IgD-negative memory B cell (primary cell): ENCODE results near the gene IFNL1. TPM values are rescaled to one million over a fixed set of nuclear protein-coding genes. Genes with fewer than 3 reads are reported as not detected.
A peak's percentile ranks its signal among the peaks of the same experiment; 100 is the strongest.

Experiments used
- H3K27ac Mint-ChIP-seq, 3 donors: one replicate each; pipeline ENCODE4 v1.8.0; 2020 to 2022; ENCODE audit warnings: mild to moderate bottlenecking in 3 of 3, mixed read lengths in 3 of 3, moderate library complexity in 1 of 3
- H3K27me3 Mint-ChIP-seq: one replicate; pipeline ENCODE4 v1.8.0; 2021; ENCODE audit warnings: mixed read lengths
- H3K36me3 Mint-ChIP-seq: one replicate; pipeline ENCODE4 v1.8.0; 2020; ENCODE audit warnings: mild to moderate bottlenecking, mixed read lengths
- H3K4me1 Mint-ChIP-seq, 3 donors: one replicate each; pipeline ENCODE4 v1.8.0; 2020 to 2022; ENCODE audit warnings: mixed read lengths in 3 of 3, mild to moderate bottlenecking in 1 of 3
- H3K4me3 Mint-ChIP-seq, 4 donors: one replicate each; pipeline ENCODE4 v1.8.0; 2020 to 2022; ENCODE audit warnings: mild to moderate bottlenecking in 4 of 4, mixed read lengths in 4 of 4, moderate library complexity in 3 of 4
- H3K9me3 Mint-ChIP-seq, 3 donors: one replicate each; pipeline ENCODE4 v1.8.0; 2020 to 2021; ENCODE audit warnings: mixed read lengths in 3 of 3, mild to moderate bottlenecking in 1 of 3
- polyA plus RNA-seq: library from polyadenylated mRNA; unstranded; fragments of 300-500 nt; fragmentation: Illumina TruSeq; gene quantifications from one replicate; pipeline ENCODE4 v1.2.3, GENCODE V29; 2021

The IFNL1 gene
- not detected for polyA plus RNA-seq

GRCh38 chr19:39296055-39296645 is at the start of gene IFNL1:
TSS of gene IFNL1 (plus strand) at chr19:39296407. CDS start at chr19:39296422, 15 bp downstream.
- H3K27ac Mint-ChIP-seq, result no peak within 1 kb of the TSS
- peaks cover 13% of the 10 kb centered on the region for H3K27me3 Mint-ChIP-seq
- peaks cover 0 to 8% (median 0%) of the 10 kb centered on the region in 3 donors for H3K9me3 Mint-ChIP-seq
- H3K4me1 Mint-ChIP-seq, result no peaks in the 10 kb centered on the region
- peaks cover 6% of the 10 kb centered on the region for H3K36me3 Mint-ChIP-seq
- H3K4me3 Mint-ChIP-seq, result no peak within 1 kb of the TSS

- peak overlapping the region in 3 of 4 donors; percentile 58 to 84 (median 84) for H3K4me3 Mint-ChIP-seq
- H3K27ac Mint-ChIP-seq, result no peak overlapping the region
- H3K27me3 Mint-ChIP-seq, result peaks cover 9% of the 10 kb centered on the region
- peaks cover 0 to 5% (median 0%) of the 10 kb centered on the region in 3 donors for H3K4me1 Mint-ChIP-seq
- no peaks in the 10 kb centered on the region for H3K36me3 Mint-ChIP-seq
- H3K9me3 Mint-ChIP-seq, result no peaks in the 10 kb centered on the region
These were observed 49.1 kb upstream of the IFNL1 start for GRCh38 chr19:39246951-39247669.

- Mint-ChIP-seq H3K9me3 (no peaks in the 10 kb centered on the region), H3K4me1 (peaks cover 0 to 12% (median 5%) of the 10 kb centered on the region in 3 donors), H3K27me3 (peaks cover 9% of the 10 kb centered on the region), H3K27ac (no peak overlapping the region), H3K36me3 (no peaks in the 10 kb centered on the region), H3K4me3 (no peak overlapping the region)
These were observed 48.2 kb upstream of the IFNL1 start for GRCh38 chr19:39247701-39248664.

DNA sequence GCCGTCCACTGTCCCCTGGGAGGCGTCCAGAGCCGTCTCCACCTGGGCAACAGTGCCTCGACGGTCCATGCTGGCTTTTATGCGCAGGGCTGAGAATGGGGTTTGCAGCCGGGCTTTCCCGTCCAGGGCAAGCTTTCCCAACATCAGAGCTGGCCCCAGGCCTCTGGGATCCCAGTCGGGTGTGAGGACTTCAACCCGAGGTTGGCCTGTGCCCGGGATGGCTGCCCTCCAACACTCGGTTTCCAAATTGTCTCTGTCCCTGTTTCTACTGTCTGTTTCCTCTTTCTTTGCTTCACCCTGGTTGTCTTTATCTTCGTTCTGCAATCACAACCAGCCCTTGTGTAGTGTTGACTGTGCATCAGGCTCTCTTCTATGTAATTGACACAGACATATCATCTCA is 47.4 kb upstream of the IFNL1 start, which contains the start of gene IFNL4:
IFNL4 (minus strand) TSS at position 51 of the 400 bp plus-strand sequence.
- H3K4me3 Mint-ChIP-seq, result peak within 1 kb of the TSS in 1 of 4 donors; percentile 51
- peaks cover 0 to 12% (median 5%) of the 10 kb centered on the region in 3 donors for H3K4me1 Mint-ChIP-seq
- H3K27me3 Mint-ChIP-seq, result peaks cover 6% of the 10 kb centered on the region
- no peaks in the 10 kb centered on the region for H3K9me3 Mint-ChIP-seq
- H3K27ac Mint-ChIP-seq, result no peak within 1 kb of the TSS
- H3K36me3 Mint-ChIP-seq, result no peaks in the 10 kb centered on the region

GRCh38 chr19:39251081-39251480 is 45.1 kb upstream of the IFNL1 start:
- Mint-ChIP-seq H3K36me3 (no peaks in the 10 kb centered on the region), H3K4me1 (peaks cover 0 to 12% (median 5%) of the 10 kb centered on the region in 3 donors), H3K4me3 (no peak overlapping the region), H3K9me3 (no peaks in the 10 kb centered on the region), H3K27me3 (peaks cover 6% of the 10 kb centered on the region), H3K27ac (no peak overlapping the region)

GRCh38 chr19:39251846-39252245 is 44.4 kb upstream of the IFNL1 start:
- H3K9me3 Mint-ChIP-seq, result no peaks in the 10 kb centered on the region
- peak overlapping the region in 1 of 3 donors; percentile 24 for H3K27ac Mint-ChIP-seq
- H3K4me1 Mint-ChIP-seq, result peaks cover 0 to 11% (median 5%) of the 10 kb centered on the region in 3 donors
- H3K4me3 Mint-ChIP-seq, result no peak overlapping the region
- no peaks in the 10 kb centered on the region for H3K36me3 Mint-ChIP-seq
- H3K27me3 Mint-ChIP-seq, result peaks cover 6% of the 10 kb centered on the region

GRCh38 chr19:39252458-39252857 is 43.7 kb upstream of the IFNL1 start:
- H3K4me3 Mint-ChIP-seq, result no peak overlapping the region
- H3K27ac Mint-ChIP-seq, result no peak overlapping the region
- no peaks in the 10 kb centered on the region for H3K36me3 Mint-ChIP-seq
- no peaks in the 10 kb centered on the region for H3K9me3 Mint-ChIP-seq
- H3K4me1 Mint-ChIP-seq, result peaks cover 0 to 10% (median 5%) of the 10 kb centered on the region in 3 donors
- H3K27me3 Mint-ChIP-seq, result peaks cover 5% of the 10 kb centered on the region

GRCh38 chr19:39253374-39254149 is 42.6 kb upstream of the IFNL1 start:
- peaks cover 0 to 10% (median 5%) of the 10 kb centered on the region in 3 donors for H3K4me1 Mint-ChIP-seq
- no peaks in the 10 kb centered on the region for H3K9me3 Mint-ChIP-seq
- no peak overlapping the region for H3K4me3 Mint-ChIP-seq
- H3K36me3 Mint-ChIP-seq, result no peaks in the 10 kb centered on the region
- H3K27ac Mint-ChIP-seq, result no peak overlapping the region
- peaks cover 5% of the 10 kb centered on the region for H3K27me3 Mint-ChIP-seq

DNA sequence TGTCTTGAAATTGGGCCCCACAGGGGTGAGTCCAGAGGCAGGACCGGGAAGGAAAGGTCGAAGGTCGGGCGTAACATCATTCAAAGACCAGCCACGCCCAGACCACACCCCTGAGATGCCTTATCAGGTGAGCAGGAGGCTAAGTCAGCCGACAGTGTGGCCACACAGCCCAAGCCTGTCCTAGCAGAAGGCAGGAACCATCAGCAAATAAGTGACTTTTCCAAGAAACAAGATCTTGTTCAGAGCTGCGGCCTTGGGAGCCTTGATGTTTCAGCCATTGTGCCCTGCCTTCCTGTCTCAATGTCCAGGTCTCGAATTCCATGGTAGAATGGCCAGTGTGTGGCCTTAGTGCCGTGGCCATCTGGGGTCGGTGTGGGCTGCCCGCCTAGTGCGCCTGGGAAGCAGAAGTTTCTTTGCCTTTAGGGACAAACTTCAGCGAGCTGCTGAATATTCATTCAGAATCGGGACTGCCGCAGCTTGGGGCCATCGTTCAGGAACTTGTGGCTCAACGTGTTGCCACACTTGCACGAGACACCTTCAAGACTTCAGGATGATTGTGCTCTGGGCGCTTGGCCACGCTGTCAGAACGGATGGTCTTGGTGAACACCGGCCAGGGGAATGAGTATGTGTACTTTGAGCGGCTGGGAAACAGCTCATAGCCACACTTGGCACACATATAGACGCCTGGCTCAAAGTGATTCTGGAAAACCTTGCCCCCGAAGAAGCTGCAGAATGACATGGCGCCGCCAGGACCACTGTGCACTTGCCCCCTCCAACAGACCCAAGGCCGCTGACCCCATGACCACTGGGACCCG is 41.5 kb upstream of the IFNL1 start:
- Mint-ChIP-seq H3K36me3 (no peaks in the 10 kb centered on the region), H3K27me3 (peaks cover 3% of the 10 kb centered on the region), H3K4me1 (peaks cover 0 to 10% (median 5%) of the 10 kb centered on the region in 3 donors), H3K9me3 (no peaks in the 10 kb centered on the region), H3K27ac (no peak overlapping the region), H3K4me3 (no peak overlapping the region)

- Mint-ChIP-seq H3K36me3 (no peaks in the 10 kb centered on the region), H3K4me1 (peaks cover 0 to 7% (median 5%) of the 10 kb centered on the region in 3 donors), H3K27me3 (peaks cover 10% of the 10 kb centered on the region), H3K27ac (no peak overlapping the region), H3K9me3 (no peaks in the 10 kb centered on the region), H3K4me3 (no peak overlapping the region)
These were observed 39.0 kb upstream of the IFNL1 start for GRCh38 chr19:39257227-39257626.

DNA sequence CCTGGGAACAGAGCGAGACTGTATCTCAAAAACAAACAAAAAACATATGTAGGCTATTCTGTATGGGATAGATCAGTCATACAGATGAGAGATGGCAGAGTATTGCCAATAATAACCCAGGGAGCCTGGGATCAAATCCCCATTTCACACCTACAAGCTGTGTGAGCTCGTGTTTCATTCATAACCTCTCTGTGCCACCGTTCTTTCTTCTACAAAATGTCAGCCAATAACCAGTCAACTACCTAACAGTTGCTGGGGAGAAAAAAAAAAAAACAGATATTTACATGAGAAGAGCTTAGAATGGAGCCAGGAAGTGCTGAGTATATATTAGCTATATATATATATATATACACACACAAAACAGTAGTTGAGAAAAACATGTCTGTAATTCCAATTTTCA is 34.5 kb upstream of the IFNL1 start:
- Mint-ChIP-seq H3K9me3 (peaks cover 0 to 3% (median 0%) of the 10 kb centered on the region in 3 donors), H3K36me3 (no peaks in the 10 kb centered on the region), H3K27ac (no peak overlapping the region), H3K4me1 (peaks cover 0 to 2% (median 0%) of the 10 kb centered on the region in 3 donors), H3K27me3 (peaks cover 30% of the 10 kb centered on the region), H3K4me3 (no peak overlapping the region)

- Mint-ChIP-seq H3K4me3 (no peak overlapping the region), H3K4me1 (peaks cover 0 to 2% (median 0%) of the 10 kb centered on the region in 3 donors), H3K27me3 (peaks cover 30% of the 10 kb centered on the region), H3K36me3 (no peaks in the 10 kb centered on the region), H3K27ac (no peak overlapping the region), H3K9me3 (peaks cover 0 to 3% (median 0%) of the 10 kb centered on the region in 3 donors)
These were observed 33.7 kb upstream of the IFNL1 start for GRCh38 chr19:39262496-39262895.

DNA sequence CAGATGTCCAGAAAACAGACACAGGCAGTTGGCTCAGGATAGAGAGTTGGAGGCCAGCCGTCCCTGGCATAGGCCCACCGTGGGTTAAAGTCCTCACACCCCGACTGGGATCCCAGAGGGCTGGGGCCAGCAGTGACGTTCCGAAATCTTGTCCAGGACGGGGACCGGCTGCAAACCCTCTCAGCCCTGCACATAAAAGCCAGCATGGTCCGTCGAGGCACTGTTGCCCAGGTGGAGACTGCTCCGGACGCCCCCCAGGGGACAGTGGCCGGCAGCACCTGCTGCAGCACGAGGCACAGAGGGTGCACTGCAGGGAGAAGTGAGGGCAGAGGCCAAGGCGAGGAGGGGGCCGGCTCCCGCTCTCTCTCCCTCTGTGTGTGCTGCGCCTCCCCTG is 32.3 kb upstream of the IFNL1 start:
- H3K4me1 Mint-ChIP-seq, result peaks cover 0 to 2% (median 0%) of the 10 kb centered on the region in 3 donors
- peaks cover 32% of the 10 kb centered on the region for H3K27me3 Mint-ChIP-seq
- no peak overlapping the region for H3K4me3 Mint-ChIP-seq
- peaks cover 0 to 3% (median 0%) of the 10 kb centered on the region in 3 donors for H3K9me3 Mint-ChIP-seq
- H3K36me3 Mint-ChIP-seq, result no peaks in the 10 kb centered on the region
- no peak overlapping the region for H3K27ac Mint-ChIP-seq
